SK-N-MC (cell line): ENCODE measurements around the gene MUC6.

Experiments used
- EZH2 ChIP-seq: fragments of 200-600 bp; sonication (generic); IDR thresholded peaks from one replicate; pipeline ENCODE4 v1.6.1; 2017; ENCODE audit warnings: antibody characterized with exemption
- FOXP2 ChIP-seq: optimal IDR thresholded peaks from 2 replicates; pipeline ENCODE3; 2011; ENCODE audit warnings: mild to moderate bottlenecking, moderate library complexity; ENCODE audit not compliant: insufficient read depth; ENCODE audit errors: extremely low read length, control extremely low read depth
- POLR2AphosphoS5 ChIP-seq: IDR thresholded peaks from 2 replicates; pipeline ENCODE4 v1.6.1; 2012; ENCODE audit warnings: mild to moderate bottlenecking, low read depth, low read length, borderline replicate concordance

- TF ChIP-seq EZH2 = no peak
- TF ChIP-seq FOXP2 = no peak
- no peak for TF ChIP-seq POLR2AphosphoS5
Observed at GRCh38 chr11:1085440-1086170, 49.1 kb upstream of the MUC6 start.
